Activated CD8-positive, alpha-beta memory T cell treated with anti-CD3 and anti-CD28 coated beads, Interleukin-2, amount 50 U/mL, for 48 hours (primary cell): ENCODE results near the gene OIP5.
"Not testable (repeated sequence)": the region's sequence is repeated elsewhere in the genome, so short reads cannot be mapped to it uniquely, and the experiment has no call there.

Experiments used
- DNase-seq: peaks from one replicate; pipeline ENCODE4 v3.0.0-alpha.2; 2020

Gene OIP5

DNA sequence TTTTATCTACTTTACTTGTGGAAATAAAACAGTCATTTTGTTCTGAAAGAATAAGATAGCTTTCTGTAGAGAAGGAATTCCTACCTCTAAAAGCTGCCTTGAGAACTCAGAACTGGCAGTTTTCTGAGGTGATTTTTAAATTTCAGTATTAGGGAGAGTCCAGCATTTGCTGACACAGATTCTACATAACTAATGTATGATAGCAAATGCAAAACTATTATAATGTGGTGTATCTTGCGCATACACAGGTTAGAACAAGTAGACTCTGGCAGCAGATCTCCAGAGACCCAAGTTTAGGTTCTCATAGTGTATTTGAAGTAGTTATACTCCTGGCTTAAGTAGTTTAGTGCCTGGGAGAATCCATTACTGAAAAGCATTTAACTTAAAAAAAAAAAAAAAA lies 30.8 kb downstream of the OIP5 start:
- no peak for DNase-seq

DNA sequence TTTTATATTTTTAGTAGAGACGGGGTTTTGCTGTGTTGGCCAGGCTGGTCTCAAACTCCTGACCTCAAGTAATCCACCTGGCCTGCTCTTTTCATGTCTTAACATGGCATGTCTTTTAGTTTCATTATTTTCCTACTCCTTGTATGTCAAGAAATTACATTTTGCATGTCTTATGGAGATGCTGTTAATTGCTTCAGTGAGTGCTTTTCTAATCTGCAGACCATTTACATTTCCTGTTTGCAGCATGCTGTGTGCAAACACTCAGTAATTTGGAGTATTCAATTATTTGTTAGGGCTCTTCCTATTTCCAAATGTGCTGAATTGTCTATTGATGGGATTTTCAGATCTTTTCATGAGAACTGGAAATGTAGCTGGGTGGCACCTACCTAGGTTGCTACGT lies 31.3 kb downstream of the OIP5 start:
- DNase-seq = not testable (repeated sequence)

DNA sequence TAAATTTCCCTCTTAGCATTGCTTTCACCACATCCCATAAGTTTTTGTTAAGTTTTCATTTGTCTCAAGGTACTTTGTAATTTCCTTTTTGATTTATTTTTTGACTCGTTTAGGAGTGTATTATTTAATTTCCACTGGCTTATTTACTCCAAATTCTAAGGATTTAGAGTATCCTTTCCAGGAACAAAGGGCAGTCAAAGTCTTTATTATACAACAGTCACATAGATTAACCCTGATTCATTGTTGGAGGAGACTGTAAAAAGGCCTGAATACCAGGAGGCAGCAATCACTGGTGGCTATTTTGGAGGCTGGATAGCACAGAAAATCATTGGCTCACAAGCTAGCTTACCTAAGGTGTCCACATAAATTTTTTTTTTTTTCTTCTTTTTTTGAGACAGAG lies 39.9 kb downstream of the OIP5 start:
- DNase-seq = no peak

DNA sequence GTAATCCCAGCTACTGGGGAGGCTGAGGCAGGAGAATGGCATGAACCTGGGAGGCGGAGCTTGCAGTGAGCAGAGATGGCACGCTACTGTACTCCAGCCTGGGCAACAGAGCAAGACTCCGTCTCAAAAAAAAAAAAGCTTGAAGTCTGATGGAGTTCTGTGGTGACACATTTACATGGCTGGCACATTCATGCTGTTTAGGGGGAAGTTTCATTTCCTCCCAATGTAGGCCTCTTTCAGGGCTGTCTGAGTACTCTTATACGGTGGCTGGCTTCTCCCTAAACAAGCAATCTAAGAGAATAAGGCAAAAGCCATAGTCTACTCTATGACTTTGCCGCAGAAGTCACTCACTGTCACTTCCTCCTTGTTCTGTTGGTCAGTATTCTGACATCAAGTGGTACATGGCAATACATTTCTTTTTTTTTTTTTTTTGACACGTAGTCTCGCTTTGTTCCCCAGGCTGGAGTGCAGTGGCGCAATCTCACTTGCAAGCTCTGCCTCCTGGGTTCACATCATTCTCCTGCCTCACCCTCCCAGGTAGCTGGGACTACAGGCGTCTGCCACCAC lies 41.2 kb downstream of the OIP5 start:
- no peak for DNase-seq

DNA sequence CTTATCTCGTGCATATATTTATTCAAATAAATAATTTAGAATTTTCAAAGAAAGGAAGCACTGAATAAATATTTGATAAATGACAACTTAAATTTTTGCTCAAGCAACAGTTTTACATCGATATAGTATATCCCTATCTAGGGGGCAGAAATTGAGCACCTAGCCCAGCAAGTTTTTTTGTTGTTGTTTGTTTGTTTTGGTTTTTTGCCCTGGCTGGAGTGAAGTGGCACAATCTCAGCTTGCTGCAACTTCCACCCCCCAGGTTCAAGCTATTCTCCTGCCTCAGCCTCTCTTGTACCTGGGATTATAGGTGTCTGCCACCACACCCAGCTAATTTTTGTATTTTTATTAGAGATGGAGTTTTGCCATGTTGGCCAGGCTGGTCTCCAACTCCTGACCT lies 42.4 kb downstream of the OIP5 start:
- no peak for DNase-seq

DNA sequence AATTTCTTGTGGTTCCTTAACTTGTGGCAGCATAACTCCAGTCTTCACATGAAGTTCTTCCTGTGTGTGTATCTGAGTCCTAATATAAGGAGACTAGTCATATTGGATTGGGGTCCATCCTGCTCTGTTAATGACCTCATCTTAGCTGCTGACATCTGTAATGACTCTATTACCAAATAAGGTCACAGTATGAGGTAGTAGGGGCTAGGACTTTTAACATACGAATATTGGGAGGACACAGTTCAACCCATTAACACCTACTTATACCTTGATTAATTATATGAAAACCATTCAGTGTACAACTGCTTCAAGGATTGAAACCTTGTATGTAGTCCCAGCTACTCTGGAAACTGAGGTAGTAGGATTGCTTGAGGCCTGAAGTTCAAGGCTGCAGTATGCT lies 43.9 kb downstream of the OIP5 start:
- no peak for DNase-seq

DNA sequence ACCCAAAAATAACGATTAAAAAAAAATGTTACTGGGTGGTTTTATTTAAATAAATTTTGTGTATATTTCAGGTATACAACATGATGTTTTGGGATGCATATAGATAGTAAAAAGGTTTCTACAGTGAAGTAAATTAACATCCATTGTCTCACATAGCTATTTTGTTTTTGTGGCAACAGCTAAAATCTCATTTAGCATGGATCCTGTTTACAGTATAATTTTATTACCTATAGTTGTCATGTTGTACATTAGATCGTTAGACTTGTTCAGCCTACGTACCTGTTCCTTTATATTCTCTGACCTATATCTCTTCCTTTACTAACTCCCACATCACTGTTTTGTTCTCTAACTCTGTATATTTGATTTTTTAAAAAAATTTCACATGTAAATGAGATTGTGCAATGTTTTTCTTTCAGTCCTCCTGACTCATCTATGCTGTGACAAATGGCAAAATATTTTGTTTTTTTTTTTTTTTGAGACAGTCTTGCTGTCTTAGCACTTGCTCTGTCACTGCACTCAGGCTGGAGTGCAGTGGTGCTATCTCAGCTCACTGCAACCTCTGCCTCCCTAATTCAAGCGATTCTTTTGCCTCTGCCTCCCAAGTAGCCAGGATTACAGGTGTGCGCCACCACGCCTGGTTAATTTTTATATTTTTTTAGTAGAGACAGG lies 45.6 kb downstream of the OIP5 start:
- no peak for DNase-seq

DNA sequence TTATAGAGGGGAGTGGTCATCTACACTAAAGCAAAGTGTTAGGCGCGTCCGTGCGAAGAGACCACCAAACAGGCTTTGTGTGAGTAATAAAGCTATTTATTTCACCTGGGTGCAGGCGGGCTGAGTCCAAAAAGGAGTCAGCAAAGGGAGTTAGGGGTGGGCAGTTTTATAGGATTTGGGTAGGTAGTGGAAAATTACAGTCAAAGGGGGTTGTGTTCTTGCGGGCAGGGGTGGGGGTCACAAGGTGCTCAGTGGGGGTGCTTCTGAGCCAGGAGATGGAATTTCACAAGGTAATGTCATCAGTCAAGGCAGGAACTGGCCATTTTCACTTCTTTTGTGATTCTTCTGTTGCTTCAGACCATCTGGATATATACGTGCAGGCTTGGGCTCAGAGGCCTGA lies 47.1 kb downstream of the OIP5 start:
- DNase-seq = no peak

DNA sequence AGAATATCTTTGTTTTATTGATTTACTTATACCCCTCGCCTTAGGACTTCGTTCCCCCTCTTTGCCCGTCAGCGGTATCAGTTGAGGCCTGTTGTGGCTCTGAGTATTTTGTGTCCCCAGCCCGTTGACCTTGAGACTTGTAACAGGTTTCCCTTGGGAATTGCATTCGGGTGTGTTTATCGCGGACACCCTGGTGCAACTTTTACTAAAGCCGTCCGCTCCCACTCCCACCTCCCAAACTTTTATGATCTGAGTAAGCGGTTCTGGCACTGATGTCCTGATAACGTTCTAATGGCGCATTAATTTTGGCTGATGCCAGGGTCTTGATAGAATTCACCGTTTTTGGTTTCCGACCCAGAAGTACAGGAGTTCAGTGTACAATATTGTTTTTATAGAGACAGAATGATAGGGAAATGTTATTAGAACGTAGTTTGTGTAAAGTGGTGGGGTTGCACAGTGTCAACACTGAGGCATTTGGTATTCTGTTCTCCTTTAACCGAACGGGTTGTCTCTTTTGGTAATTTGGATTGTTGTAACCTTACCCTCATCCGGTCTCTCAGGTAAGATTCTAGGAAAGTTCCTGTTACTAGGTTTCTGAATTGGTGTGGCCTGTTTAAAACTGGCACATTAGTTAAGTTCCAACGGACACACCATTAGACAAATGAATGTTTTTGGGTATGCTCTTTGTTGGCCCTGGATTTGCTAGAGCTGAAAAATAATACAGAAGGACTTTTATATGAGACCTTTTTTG lies 47.8 kb downstream of the OIP5 start:
- no peak for DNase-seq

DNA sequence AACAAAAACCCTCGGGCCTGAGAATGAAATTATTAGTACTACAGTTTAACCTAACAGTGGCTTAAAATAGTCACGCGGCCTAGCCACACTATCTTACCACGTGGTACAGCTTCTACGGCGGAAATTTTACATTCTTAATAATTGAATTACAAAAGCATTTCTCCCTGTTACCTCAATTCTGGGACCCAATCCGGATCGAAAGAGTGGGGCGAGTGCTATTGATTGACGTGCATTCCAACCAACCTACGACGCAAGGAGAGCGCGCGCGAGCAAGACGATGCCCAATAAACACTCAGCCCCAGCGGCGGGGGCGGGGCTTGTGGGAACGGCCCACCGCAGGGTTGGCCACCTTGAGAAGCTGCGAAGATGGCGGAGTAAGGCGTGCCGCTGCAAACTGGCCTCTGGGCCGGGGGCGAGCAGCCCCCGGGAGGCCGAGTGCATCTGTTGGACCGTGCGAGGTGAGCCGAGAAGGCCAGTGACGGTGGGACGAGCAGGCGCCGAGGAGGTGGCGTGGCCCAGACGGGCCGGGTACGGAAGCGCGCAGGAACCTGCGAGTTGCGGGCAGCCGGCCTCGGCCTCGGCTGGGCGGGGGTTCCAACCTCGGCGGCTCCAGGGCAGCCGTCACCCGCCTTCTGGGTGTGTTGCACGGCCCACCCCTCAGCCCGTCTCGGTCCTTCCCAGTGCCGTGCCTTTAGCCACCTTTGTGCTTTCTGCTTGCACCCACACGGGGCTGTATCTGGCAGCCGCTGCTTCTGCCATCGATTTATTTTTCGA lies 48.6 kb downstream of the OIP5 start:
- DNase-seq = peak; percentile 98

DNA sequence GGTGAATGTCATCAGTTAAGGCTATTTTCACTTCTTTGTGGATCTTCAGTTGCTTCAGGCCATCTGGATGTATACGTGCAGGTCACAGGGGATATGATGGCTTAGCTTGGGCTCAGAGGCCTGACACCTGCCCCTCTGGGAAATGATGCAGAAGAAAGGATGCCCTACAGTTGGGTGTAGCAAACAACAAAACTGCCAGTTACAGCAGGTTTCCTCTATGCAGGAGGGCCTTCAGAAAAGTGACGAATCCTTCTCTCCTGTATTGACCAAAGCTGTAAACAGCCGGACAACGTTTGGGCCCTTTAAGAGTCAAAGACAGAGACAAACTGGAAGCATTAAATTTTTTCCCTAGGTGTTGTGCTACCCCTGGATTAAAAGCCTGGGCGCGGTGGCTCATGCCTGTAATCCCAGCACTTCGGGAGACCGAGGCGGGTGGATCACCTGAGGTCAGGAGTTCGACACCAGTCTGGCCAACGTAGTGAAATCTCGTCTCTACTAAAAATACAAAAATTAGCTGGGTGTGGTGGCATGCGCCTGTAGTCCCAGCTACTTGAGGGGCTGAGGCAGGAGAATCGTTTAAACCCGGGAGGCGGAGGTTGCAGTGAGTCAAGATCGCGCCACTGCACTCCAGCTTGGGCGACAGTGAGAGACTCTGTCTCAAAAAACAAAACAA lies 49.3 kb downstream of the OIP5 start:
- DNase-seq = not testable (repeated sequence)

DNA sequence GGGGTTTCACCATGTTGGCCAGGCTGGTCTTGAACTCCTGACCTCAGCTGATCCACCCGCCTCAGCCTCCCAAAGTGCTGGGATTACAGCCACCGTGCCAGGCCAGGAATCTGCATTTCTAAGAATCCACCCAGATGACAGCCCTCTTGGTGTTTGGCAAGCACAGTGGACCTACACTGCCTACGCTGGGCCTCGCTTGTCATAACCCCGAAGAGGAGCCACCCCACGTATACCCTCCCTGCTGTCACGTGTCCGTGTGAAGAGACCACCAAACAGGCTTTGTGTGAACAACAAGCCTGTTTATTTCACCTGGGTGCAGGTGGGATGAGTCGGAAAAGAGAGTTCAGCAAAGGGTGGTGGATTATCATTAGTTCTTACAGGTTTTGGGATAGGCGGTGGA lies 50.0 kb downstream of the OIP5 start:
- not testable (repeated sequence) for DNase-seq

DNA sequence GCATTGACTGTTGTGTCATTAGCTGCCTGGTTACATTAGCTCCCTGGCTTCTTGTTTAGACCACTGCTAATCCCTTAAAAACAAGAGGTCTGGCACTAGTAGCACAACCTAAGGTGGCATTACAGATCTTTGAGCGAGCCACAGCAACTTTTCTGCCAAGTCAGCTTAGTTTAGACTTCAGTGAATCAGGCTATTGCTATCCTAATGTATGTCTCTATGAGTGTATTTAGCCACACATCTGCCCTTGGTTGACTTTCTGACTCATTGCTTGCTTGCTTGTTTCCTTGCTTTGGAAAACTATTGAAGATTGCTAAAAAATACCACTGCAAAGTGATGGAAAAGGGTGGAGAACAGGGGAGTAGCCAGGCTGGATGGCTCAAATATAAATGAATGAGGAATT lies 51.2 kb downstream of the OIP5 start:
- DNase-seq = no peak

DNA sequence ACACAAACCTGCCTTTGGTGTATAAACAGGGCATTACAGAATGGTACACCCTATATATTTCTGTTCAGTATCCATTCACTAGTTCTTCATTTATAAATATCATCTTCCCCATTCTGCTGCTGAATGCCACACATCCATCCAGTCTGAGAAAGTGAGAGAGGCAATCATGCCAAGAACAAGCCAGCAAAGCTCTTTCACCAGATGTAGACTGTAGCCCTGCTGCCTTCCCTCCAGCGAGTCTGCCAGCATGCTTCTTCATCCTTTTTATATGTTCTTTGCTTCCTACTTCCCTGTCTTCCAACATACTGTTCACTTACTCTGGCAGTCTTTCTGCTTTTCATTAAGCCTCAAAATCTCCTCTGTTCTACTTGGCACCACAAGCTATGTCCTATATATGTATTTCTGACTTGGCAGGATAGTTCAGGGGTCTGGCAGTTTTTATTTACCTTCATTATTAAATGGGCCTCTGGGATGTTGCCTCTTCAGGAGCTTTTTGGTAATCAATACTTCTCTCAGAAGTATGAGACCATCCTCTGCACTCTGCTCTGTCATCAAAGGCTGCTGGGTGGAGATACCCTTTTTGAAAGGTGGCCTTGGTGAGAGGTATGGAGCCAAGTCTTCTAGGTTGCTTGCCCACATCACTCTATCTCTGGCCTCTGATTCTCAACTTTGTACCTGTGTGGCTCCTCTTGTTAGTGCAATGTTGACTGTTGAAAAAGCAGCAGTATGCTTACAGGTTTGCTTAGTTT lies 52.7 kb downstream of the OIP5 start:
- no peak for DNase-seq

DNA sequence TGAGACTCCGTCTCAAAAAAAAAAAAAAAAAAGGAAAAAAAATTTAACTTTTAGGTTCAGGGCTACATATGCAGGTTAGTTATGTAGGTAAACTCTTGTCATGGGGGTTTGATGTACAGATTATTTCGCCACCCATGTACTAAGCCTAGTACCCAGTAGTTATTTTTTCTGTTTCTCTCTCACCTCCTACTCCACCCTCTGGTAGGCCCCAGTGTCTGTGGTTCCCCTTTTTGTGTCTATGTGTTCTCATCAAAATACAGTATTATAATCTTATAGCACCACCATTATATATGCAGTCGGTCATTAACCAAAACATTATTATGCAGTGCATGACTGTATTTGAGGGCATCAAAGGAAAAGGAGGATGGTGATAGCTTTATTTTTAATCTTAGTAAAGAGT lies 54.1 kb downstream of the OIP5 start:
- no peak for DNase-seq

DNA sequence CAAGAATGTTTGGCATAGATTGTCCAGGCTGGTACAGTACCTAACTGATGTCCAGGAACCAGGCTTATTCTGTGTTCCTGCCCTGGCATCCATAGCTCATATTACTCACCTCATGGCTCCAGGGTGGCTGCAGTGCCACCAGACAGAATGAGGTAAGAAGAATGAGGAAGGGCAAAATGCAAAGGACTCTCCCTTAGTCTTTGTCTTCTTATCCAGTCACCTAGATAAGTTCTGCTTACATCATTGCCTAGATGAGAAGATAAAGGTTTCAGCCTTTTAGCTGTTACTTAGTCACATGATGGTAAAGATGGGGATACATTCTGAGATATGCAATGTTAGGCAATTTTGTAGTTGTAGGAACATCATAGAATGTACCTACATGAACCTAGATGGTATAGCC lies 55.6 kb downstream of the OIP5 start:
- DNase-seq = no peak

DNA sequence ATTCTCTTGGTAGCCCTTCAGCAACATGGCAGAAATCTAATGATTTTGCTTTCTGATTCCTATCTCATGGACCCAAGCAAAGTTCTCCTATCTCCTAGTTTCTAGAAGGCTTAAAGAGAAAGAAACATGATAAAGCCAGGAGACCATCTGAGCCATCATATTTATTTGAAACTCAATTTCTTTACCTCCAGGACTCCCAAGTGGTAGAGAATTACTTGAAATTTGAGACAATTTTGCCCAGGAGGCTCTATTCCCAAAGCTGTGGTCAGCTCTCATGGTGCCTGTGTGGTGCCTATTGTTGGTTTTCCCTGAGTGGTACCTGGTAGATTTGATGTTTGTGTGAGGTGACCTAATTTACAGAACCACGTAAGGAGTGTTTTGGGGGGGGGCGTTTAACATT lies 62.5 kb downstream of the OIP5 start:
- DNase-seq = no peak

DNA sequence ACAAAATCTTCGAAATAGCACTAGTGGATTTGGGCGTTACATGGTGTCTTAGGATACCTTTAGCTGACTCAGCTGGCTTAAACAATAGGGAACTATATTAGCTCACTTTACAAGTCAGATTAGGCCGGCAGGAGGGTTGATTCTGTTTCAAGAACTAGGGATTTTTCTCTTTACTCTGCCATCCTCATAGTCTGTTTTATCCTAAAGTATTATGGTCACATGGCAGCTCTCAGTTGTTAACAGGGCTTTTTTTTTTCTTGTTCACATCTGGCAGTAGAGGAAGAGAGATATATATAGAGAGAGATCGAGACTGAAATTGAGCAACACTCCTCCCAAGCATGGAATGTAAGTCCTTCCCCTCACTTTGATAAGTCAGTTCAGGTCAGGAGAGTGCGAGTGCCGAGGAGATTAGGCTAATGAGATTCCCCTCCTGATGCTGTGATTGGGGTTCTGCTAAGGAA lies 68.5 kb downstream of the OIP5 start:
- DNase-seq = no peak

DNA sequence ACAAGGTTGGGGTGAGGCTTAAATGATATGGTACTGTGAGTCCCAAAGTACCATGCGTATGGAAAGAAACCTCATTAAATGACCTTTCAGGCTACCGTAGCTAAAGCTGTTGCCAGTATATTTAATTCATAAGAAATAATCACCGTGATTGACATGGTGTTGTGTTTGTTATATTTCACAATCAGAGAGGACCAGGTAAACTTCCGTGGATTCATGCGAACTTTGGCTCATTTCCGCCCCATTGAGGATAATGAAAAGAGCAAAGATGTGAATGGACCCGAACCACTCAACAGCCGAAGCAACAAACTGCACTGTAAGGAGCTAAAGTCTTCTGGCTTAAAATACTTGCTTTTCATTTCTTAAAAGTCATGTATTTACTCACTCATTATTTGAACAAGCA lies 69.8 kb downstream of the OIP5 start:
- DNase-seq = no peak

DNA sequence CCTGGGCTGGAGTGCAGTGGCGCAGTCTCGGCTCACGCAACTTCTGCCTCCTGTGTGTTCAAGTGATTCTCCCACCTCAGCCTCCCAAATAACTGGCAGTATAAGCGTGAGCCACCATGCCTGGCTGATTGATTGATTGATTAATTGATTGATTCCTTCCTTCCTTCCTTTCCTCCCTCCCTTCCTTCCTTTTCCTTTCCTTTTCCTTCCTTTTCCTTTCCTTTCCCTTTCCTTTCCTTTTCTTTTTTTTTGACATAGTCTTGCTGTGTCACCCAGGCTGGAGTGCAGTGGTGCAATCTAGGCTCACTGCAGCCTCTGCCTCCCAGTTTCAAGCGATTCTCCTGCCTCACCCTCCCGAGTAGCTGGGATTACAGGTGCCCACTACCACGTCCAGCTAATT lies 71.5 kb downstream of the OIP5 start:
- DNase-seq = not testable (repeated sequence)

DNA sequence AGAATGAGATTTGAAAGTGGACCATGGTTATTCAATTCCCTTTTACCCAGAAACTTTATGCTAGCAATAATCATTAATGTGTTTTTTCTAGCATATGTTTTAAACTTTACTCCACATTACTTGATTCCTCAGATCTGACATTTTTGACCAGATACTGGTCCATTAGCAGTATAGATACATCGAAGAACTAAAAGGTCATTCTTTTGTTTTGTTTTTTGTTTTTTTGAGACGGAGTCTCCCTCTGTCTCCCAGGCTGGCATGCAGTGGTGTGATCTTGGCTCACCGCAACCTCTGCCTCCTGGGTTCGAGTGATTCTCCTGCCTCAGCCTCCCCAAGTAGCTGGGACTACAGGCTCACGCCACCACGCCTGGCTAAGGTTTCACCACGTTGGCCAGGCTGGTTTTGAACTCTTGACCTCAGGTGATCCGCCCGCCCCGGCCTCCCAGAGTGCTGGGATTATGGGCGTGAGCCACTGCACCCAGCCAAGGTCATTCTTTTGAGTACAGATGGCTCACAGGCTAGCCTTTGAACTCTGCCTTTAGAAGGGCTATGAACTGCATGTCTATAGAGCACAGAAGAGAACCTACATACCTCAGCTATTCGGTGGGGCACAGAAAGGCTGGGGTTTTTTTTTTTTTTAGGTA lies 72.7 kb downstream of the OIP5 start:
- DNase-seq = no peak
